ENCODE data around the gene PRB4. TPM values are rescaled to one million over a fixed set of nuclear protein-coding genes. Genes with fewer than 3 reads are reported as not detected.

Gene PRB4
- total RNA-seq (2011; cell fraction: chromatin; rRNA removed; ENCODE audit: low replicate concordance), result not detected in 2 replicates
- not detected in 2 replicates for total RNA-seq (2011; cell fraction: nucleolus; rRNA removed)
- not detected in 2 replicates for total RNA-seq (2011; cell fraction: nucleoplasm; rRNA removed)
- total RNA-seq (2014; rRNA removed) (not detected in 2 replicates), total RNA-seq (2014; rRNA removed; fragmentation: Illumina TruSeq; extraction: Trizol) (not detected in 2 replicates), total RNA-seq (2015; rRNA removed; fragmentation: Illumina TruSeq; extraction: Trizol) (not detected in 2 replicates), total RNA-seq (2021) (not detected in 2 replicates), polyA plus RNA-seq (2011; rRNA removed) (not detected in 2 replicates), polyA plus RNA-seq (2014; fragmentation: Illumina TruSeq; extraction: Trizol) (not detected in 2 replicates), polyA plus RNA-seq (2014; fragmentation: Nextera tagmentation; extraction: Ambion mirVana) (not detected), polyA plus RNA-seq (2014; rRNA removed) (not detected in 2 replicates), polyA minus RNA-seq (2011; rRNA and poly(A)+ RNA removed) (not detected in 2 replicates), Bru-seq, nascent RNA (not detected), BruChase-seq, experiment 1, labeled RNA remaining after a 2-hour chase (not detected), BruChase-seq, experiment 2, labeled RNA remaining after a 6-hour chase (not detected)
- polyA plus RNA-seq (2011; cell fraction: cytosol; rRNA removed), result not detected in 2 replicates
- not detected in 2 replicates for polyA plus RNA-seq (2011; cell fraction: nucleus; rRNA removed)
- polyA plus RNA-seq (2012), result not detected in 2 replicates
- polyA minus RNA-seq (2011; cell fraction: cytosol; rRNA and poly(A)+ RNA removed), result not detected in 2 replicates
- polyA minus RNA-seq (2011; cell fraction: nucleus; rRNA and poly(A)+ RNA removed), result not detected in 2 replicates
- long read RNA-seq, experiment 1, result 0 reads
- long read RNA-seq, experiment 2, result 0 reads
- long read RNA-seq, experiment 3, result 0 reads

- no peak within 1 kb of the TSS for H3K27ac ChIP-seq (ENCODE audit: extremely low read depth, low read depth, low read length)
- WGBS (ENCODE audit: insufficient coverage, low coverage, missing lambda C conversion rate), result 0% methylated on average over 3 of the region's 3 CpGs
- H3K4me2 ChIP-seq (ENCODE audit: insufficient read depth, low read length), result no peak within 1 kb of the TSS
- BruUV-seq (replicated peaks), result no TSS peak
- FAIRE-seq, result no peak
- DNase-seq (ENCODE audit: extremely low read depth in 1 of 4, low spot score in 3 of 4), result no peak
- no peaks in the 10 kb centered on the region for H3K4me1 ChIP-seq (replicated peaks in 1 of 2; ENCODE audit: control insufficient read depth in 2 of 2, insufficient read depth in 2 of 2, low read length in 2 of 2)
- no peaks in the 10 kb centered on the region for H3K27me3 ChIP-seq (ENCODE audit: control insufficient read depth in 2 of 2, insufficient read depth in 2 of 2, low read length in 2 of 2)
- H3K9ac ChIP-seq (ENCODE audit: insufficient read depth in 1 of 2, low read depth in 2 of 2, low read length in 2 of 2), result no peak within 1 kb of the TSS
- CTCF ChIA-PET (ENCODE audit: low intra/inter-chr PET ratio), result no interaction called here
- no peaks in the 10 kb centered on the region for H3K79me2 ChIP-seq (ENCODE audit: control insufficient read depth, insufficient read depth, low read length)
- no peak within 1 kb of the TSS for H2AFZ ChIP-seq (ENCODE audit: low read depth, low read length)
- H3K36me3 ChIP-seq (ENCODE audit: control insufficient read depth, insufficient read depth, low read length), result no peaks in the 10 kb centered on the region
- H4K20me1 ChIP-seq (replicated peaks; ENCODE audit: control insufficient read depth, insufficient read depth, low read length), result no peaks in the 10 kb centered on the region
- in situ Hi-C loops (cut with MboI) (no loop called here), intact Hi-C loops (cut with micrococcal nuclease) (no loop called here)
- no peak for ATAC-seq
- no peak within 1 kb of the TSS for H3K4me3 ChIP-seq
- H3K9me3 ChIP-seq (replicated peaks; ENCODE audit: control insufficient read depth, insufficient read depth, low read depth, low read length), result no peaks in the 10 kb centered on the region
- H3K9me1 ChIP-seq (ENCODE audit: control insufficient read depth, insufficient read depth, low read length), result no peaks in the 10 kb centered on the region
- POLR2A ChIA-PET, result no interaction called here
- TF ChIP-seq RCOR1 (IDR thresholded peaks at IDR 0.05; ENCODE audit: borderline replicate concordance in 1 of 2, low read depth in 2 of 2, low read length in 2 of 2) (no peak), MCM7 (IDR thresholded peaks at IDR 0.05) (no peak), RFX5 (IDR thresholded peaks at IDR 0.05; ENCODE audit: low read depth, low read length) (no peak), HMGXB4 (CRISPR knock-in tag; IDR thresholded peaks at IDR 0.05) (no peak), ZNF551 (CRISPR knock-in tag; IDR thresholded peaks at IDR 0.05) (no peak), ZFP91 (CRISPR knock-in tag; IDR thresholded peaks at IDR 0.05) (no peak)
- TF ChIP-seq, protein P1, sequence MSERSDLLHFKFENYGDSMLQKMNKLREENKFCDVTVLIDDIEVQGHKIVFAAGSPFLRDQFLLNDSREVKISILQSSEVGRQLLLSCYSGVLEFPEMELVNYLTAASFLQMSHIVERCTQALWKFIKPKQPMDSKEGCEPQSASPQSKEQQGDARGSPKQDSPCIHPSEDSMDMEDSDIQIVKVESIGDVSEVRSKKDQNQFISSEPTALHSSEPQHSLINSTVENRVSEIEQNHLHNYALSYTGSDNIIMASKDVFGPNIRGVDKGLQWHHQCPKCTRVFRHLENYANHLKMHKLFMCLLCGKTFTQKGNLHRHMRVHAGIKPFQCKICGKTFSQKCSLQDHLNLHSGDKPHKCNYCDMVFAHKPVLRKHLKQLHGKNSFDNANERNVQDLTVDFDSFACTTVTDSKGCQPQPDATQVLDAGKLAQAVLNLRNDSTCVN (CRISPR knock-in tag; IDR thresholded peaks at IDR 0.05), result no peak
- TF ChIP-seq, protein P2, sequence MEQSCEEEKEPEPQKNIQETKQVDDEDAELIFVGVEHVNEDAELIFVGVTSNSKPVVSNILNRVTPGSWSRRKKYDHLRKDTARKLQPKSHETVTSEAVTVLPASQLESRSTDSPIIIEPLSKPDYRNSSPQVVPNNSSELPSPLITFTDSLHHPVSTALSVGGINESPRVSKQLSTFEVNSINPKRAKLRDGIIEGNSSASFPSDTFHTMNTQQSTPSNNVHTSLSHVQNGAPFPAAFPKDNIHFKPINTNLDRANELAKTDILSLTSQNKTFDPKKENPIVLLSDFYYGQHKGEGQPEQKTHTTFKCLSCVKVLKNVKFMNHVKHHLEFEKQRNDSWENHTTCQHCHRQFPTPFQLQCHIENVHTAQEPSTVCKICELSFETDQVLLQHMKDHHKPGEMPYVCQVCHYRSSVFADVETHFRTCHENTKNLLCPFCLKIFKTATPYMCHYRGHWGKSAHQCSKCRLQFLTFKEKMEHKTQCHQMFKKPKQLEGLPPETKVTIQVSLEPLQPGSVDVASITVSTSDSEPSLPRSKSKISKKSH (CRISPR knock-in tag; IDR thresholded peaks at IDR 0.05), result no peak
- TF ChIP-seq, protein P3, sequence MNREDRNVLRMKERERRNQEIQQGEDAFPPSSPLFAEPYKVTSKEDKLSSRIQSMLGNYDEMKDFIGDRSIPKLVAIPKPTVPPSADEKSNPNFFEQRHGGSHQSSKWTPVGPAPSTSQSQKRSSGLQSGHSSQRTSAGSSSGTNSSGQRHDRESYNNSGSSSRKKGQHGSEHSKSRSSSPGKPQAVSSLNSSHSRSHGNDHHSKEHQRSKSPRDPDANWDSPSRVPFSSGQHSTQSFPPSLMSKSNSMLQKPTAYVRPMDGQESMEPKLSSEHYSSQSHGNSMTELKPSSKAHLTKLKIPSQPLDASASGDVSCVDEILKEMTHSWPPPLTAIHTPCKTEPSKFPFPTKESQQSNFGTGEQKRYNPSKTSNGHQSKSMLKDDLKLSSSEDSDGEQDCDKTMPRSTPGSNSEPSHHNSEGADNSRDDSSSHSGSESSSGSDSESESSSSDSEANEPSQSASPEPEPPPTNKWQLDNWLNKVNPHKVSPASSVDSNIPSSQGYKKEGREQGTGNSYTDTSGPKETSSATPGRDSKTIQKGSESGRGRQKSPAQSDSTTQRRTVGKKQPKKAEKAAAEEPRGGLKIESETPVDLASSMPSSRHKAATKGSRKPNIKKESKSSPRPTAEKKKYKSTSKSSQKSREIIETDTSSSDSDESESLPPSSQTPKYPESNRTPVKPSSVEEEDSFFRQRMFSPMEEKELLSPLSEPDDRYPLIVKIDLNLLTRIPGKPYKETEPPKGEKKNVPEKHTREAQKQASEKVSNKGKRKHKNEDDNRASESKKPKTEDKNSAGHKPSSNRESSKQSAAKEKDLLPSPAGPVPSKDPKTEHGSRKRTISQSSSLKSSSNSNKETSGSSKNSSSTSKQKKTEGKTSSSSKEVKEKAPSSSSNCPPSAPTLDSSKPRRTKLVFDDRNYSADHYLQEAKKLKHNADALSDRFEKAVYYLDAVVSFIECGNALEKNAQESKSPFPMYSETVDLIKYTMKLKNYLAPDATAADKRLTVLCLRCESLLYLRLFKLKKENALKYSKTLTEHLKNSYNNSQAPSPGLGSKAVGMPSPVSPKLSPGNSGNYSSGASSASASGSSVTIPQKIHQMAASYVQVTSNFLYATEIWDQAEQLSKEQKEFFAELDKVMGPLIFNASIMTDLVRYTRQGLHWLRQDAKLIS (CRISPR knock-in tag; IDR thresholded peaks at IDR 0.05), result no peak
Observed at GRCh38 chr12:11310336-11310735, at the start of gene PRB4. Gene PRB4, minus strand, starts transcription at chr12:11310436. Its CDS starts 38 bp downstream, at chr12:11310398.
